H7 (cell line): ENCODE measurements around the gene CCDC190. TPM values are rescaled to one million over a fixed set of nuclear protein-coding genes. Genes with fewer than 3 reads are reported as not detected.

ENCODE experiments used
- DNase-seq: peaks from one replicate; pipeline ENCODE4 v3.0.0; 2012
- H3K27me3 ChIP-seq: 2 replicates; pipeline ENCODE4 v1.6.0; 2011; ENCODE audit warnings: mild to moderate bottlenecking, low read length; ENCODE audit not compliant: control insufficient read depth, insufficient read depth
- H3K36me3 ChIP-seq: replicated peaks from 2 replicates; pipeline ENCODE4 v1.5.1; 2011; ENCODE audit warnings: low read length; ENCODE audit not compliant: control insufficient read depth, insufficient read depth
- H3K4me3 ChIP-seq: 2 replicates; pipeline ENCODE4 v1.5.1; 2011; ENCODE audit warnings: low read depth, mild to moderate bottlenecking, control low read depth, low read length, moderate library complexity; ENCODE audit not compliant: insufficient read depth
- total RNA-seq: library from RNA; depleted of rRNA; stranded (reverse); fragments of >200 nt; shearing (Covaris generic); gene quantifications from 2 replicates; pipeline ENCODE4 v1.2.3, GENCODE V29; 2014

The CCDC190 gene
- total RNA-seq, 1 experiment from 2014 or later, result not detected

- Histone ChIP-seq H3K27me3 (no peaks in the 10 kb centered on the region), H3K4me3 (no peak overlapping the region), H3K36me3 (no peaks in the 10 kb centered on the region)
- no peak for DNase-seq
Measured at GRCh38 chr1:162859191-162859590, 1.8 kb downstream of the CCDC190 start.

GRCh38 chr1:162857850-162858249, 3.1 kb downstream of the CCDC190 start:
- H3K36me3 ChIP-seq, result no peaks in the 10 kb centered on the region
- no peak overlapping the region for H3K4me3 ChIP-seq
- no peaks in the 10 kb centered on the region for H3K27me3 ChIP-seq
- DNase-seq, result no peak

DNA sequence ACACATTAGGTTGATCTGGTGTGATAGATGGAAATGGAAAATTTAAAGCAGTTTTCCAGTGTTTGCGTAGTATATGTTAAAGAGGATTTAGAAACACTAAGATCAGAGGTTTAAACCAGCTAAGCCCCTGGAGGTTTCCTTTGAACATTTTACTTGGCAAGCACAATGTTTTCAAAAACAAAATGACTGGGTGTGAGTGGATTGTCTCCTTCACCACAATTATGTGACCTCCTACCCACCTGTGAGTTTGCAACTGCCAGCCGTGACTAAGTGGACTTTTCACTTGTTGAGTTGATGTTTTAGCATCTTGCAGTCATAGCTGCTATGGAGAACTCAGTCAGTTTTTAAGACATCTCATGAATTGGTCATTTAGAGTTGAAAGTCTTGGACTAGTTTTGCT, 4.7 kb downstream of the CCDC190 start:
- Histone ChIP-seq H3K27me3 (no peaks in the 10 kb centered on the region), H3K36me3 (no peaks in the 10 kb centered on the region), H3K4me3 (no peak overlapping the region)
- DNase-seq, result no peak

DNA sequence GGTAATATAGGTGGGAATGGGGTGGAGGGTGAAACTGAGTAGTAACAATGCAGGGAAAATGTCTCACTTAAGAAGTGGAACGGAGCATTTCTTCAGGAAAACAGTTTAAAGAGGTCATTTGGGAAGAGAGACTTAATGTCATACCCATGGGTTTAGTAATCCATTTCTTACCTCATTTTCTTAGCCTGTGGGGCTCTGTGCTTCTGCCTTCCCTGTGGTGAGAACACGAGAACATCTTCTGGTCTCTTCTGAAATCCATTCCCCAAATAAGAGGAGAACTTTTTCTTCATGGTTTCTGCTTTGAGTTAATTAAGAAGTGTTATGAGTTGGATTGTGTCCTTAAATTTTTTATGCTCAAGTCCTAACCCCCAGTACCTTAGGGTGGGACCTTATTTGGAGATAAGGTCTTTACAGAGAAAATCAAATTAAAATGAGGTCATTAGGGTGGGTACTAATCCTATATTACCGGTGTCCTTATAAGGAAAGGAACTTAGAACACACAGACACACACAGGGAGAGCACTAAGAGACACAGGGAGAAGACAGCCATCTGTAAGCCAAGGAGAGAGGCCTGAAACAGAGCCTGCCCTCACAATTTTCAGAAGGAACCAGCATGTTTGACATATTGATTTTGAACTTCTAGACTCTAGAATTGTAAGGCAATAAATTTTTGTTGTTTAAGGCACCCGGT, 5.4 kb downstream of the CCDC190 start:
- Histone ChIP-seq H3K36me3 (no peaks in the 10 kb centered on the region), H3K27me3 (no peaks in the 10 kb centered on the region), H3K4me3 (no peak overlapping the region)
- DNase-seq, result no peak

DNA sequence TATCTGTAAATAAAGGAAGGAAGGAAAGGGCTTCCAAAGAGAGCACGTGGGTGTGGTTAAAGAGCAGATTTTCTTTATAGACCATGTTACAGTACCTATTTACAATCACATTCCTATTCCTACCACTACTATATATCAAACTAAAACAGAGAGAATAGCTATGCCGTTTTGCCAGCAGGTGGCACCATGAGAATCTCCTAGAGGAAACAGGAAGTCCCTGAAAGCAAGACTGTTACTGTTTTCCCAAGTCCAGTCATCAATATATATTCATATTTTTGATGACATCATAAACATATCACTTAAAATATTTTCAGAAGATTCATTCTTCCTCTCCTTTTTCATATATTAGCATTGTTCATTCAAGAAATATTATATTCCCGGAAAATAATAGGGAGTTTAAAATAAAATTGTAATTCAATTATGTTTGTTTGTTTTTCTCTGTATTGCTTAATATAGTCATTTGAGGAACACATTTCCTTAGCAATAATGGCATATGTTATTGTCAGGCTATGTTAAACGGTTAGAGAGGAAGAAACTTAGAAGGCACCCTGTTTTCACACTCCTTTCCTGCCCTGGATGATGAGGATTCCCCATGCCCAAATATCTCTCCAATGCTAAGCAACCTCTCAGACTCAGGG, 6.6 kb downstream of the CCDC190 start:
- H3K36me3 ChIP-seq, result no peaks in the 10 kb centered on the region
- H3K4me3 ChIP-seq, result no peak overlapping the region
- peak; percentile 60 for DNase-seq
- no peaks in the 10 kb centered on the region for H3K27me3 ChIP-seq

DNA sequence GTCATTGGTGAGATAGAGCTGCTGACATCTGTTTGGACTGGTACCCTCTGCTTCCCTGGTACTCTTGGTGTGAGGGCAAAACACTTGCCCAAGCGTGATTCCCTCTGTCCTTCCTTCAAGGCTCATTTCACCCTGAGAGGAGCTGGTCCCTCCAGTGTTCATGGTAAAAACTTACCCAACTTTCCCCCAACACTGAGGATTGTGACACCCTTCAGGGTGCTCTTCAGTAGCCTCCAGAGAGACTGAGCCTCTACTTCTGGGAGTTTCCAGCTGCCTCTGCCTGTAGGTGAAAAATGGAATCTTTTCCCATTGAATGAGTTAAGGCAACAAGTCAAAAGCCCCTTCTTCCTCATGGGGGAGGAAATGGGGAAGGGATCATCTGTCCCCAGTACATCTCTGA, 9.6 kb downstream of the CCDC190 start:
- no peak overlapping the region for H3K4me3 ChIP-seq
- no peak for DNase-seq
- H3K36me3 ChIP-seq, result no peaks in the 10 kb centered on the region
- no peaks in the 10 kb centered on the region for H3K27me3 ChIP-seq

DNA sequence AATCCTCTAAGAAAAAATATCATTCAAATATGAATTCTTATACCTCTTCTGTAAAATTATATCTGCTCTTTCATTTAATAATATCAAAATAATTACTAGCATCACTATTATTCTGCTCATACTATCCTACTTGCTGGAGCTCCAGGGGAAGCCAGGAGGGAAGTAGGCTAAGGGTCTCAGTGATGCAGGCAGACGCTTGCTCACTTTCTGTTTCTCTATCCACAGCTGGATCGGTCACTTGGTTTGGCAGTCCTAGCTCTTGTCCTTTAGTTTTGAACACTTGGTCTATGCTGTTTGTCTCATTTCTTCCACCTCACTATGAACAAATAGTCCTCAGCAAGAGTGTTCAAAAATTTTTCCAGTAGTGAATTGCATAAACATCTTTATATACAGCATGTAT, 11.3 kb downstream of the CCDC190 start:
- no peak for DNase-seq
- H3K4me3 ChIP-seq, result no peak overlapping the region
- H3K27me3 ChIP-seq, result no peaks in the 10 kb centered on the region
- H3K36me3 ChIP-seq, result no peaks in the 10 kb centered on the region

- DNase-seq, result peak; percentile 68
- no peaks in the 10 kb centered on the region for H3K27me3 ChIP-seq
- H3K4me3 ChIP-seq, result no peak overlapping the region
- no peaks in the 10 kb centered on the region for H3K36me3 ChIP-seq
Measured at GRCh38 chr1:162847839-162848453, 13.0 kb downstream of the CCDC190 start.

- H3K4me3 ChIP-seq, result no peak overlapping the region
- H3K36me3 ChIP-seq, result no peaks in the 10 kb centered on the region
- no peak for DNase-seq
- H3K27me3 ChIP-seq, result no peaks in the 10 kb centered on the region
Measured at GRCh38 chr1:162846256-162847212, 14.4 kb downstream of the CCDC190 start.

DNA sequence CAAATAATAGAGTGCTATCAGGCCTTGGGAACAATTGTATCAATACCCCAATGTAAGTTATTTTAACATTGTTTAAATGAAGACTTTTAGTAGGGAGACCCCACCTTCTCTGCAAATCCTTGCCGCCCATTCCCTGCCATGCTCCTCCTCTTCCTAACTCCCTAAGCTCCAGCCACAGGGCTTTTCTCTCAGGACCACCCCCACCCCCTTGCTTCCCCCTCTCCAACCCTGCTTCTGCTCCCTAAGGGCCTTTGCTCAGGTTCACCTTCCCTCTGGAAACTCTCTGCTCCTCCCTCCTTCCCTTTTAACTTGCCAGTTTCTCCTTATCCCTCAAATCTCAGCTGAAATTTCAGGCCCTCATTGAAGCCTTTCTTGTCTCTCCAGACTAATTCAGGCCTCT, 16.8 kb downstream of the CCDC190 start:
- Histone ChIP-seq H3K36me3 (no peaks in the 10 kb centered on the region), H3K4me3 (no peak overlapping the region), H3K27me3 (no peaks in the 10 kb centered on the region)
- DNase-seq, result no peak

GRCh38 chr1:162840250-162840839, 20.6 kb downstream of the CCDC190 start:
- H3K36me3 ChIP-seq, result no peaks in the 10 kb centered on the region
- DNase-seq, result no peak
- peaks cover under 1% of the 10 kb centered on the region; the same call in 1 of the 2 replicates for H3K27me3 ChIP-seq
- H3K4me3 ChIP-seq, result no peak overlapping the region

GRCh38 chr1:162838863-162839262, 22.1 kb downstream of the CCDC190 start:
- DNase-seq, result no peak
- peaks cover 1% of the 10 kb centered on the region; the same call in 1 of the 2 replicates for H3K27me3 ChIP-seq
- no peak overlapping the region for H3K4me3 ChIP-seq
- H3K36me3 ChIP-seq, result no peaks in the 10 kb centered on the region

DNA sequence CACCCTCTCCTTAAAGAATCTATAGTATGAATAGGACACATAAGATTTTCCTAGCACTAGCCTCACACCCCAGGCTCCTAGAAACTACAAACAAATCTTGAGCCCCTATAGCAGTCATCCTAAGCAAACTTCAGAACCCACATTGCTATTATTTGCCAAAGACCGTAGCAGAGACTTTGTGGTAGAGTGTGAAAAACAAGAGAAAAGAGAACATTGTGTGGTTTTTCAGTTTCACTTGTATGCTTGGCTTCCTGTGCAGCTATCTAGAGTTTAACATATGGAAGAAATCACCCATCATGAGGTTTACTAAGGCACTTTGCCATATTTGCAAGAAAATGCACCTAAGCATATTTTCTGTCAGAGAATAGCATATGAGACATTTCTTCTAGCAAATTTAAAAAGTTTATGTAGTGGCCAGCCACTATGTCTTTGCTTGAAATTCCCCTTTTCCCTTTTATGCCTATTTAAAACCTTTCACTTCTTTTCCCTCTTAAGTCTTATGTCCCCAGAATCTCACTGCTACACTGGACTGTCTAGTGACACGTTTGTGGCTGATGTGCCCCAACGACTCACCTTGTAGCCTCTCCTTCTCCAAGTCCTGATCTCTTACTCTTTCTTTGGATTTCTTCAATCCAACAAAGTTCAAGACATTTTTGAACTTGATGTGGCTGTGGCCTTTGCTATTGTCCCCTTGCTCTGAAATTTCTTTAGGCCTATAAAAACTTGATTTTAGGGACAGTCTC, 25.6 kb downstream of the CCDC190 start:
- no peak for DNase-seq
- peaks cover 1% of the 10 kb centered on the region; the same call in 1 of the 2 replicates for H3K27me3 ChIP-seq

More for the DNA sequence above, 25.6 kb downstream of the CCDC190 start:
- Histone ChIP-seq H3K4me3 (no peak overlapping the region), H3K36me3 (no peaks in the 10 kb centered on the region)
